Measurements from ENCODE around the gene C5orf15.

The C5orf15 gene

DNA sequence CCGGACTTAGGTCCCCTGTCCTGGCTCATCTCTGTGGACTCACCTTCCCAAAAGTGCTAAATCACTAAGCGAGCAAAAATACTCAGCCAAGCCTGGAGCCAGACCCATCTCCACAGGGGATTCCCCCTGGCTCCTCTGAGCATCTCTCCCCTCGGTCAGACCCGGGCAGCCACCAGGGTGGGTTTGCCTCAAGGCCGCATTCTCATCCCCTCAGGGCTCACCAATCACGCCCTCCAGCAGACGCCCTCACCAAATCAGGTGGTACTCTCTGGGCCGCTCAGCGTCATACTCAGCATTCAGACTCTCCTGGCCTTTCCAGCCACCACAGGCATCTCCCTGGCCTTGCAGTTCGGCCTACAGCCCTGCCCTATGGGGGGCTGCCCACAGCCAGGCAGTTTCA lies 49.7 kb downstream of the C5orf15 start:
- TF ChIP-seq YY1 (IDR thresholded peaks at IDR 0.05; ENCODE audit: low read depth) = no peak
- TF ChIP-seq, protein P1, sequence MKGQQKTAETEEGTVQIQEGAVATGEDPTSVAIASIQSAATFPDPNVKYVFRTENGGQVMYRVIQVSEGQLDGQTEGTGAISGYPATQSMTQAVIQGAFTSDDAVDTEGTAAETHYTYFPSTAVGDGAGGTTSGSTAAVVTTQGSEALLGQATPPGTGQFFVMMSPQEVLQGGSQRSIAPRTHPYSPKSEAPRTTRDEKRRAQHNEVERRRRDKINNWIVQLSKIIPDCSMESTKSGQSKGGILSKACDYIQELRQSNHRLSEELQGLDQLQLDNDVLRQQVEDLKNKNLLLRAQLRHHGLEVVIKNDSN (IDR thresholded peaks at IDR 0.05) = no peak
- TF ChIP-seq, protein P2, sequence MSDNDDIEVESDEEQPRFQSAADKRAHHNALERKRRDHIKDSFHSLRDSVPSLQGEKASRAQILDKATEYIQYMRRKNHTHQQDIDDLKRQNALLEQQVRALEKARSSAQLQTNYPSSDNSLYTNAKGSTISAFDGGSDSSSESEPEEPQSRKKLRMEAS (IDR thresholded peaks at IDR 0.05) = no peak
- no peak for TF ChIP-seq TAF1 (IDR thresholded peaks at IDR 0.05; ENCODE audit: low read depth)
- TF ChIP-seq ZBTB7A (IDR thresholded peaks at IDR 0.05; ENCODE audit: low read depth) = no peak
- TF ChIP-seq, protein P3, sequence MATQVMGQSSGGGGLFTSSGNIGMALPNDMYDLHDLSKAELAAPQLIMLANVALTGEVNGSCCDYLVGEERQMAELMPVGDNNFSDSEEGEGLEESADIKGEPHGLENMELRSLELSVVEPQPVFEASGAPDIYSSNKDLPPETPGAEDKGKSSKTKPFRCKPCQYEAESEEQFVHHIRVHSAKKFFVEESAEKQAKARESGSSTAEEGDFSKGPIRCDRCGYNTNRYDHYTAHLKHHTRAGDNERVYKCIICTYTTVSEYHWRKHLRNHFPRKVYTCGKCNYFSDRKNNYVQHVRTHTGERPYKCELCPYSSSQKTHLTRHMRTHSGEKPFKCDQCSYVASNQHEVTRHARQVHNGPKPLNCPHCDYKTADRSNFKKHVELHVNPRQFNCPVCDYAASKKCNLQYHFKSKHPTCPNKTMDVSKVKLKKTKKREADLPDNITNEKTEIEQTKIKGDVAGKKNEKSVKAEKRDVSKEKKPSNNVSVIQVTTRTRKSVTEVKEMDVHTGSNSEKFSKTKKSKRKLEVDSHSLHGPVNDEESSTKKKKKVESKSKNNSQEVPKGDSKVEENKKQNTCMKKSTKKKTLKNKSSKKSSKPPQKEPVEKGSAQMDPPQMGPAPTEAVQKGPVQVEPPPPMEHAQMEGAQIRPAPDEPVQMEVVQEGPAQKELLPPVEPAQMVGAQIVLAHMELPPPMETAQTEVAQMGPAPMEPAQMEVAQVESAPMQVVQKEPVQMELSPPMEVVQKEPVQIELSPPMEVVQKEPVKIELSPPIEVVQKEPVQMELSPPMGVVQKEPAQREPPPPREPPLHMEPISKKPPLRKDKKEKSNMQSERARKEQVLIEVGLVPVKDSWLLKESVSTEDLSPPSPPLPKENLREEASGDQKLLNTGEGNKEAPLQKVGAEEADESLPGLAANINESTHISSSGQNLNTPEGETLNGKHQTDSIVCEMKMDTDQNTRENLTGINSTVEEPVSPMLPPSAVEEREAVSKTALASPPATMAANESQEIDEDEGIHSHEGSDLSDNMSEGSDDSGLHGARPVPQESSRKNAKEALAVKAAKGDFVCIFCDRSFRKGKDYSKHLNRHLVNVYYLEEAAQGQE (IDR thresholded peaks at IDR 0.05; ENCODE audit: low read depth) = no peak
- TF ChIP-seq EGR1 (IDR thresholded peaks at IDR 0.05) = no peak
- TF ChIP-seq TEAD4 (IDR thresholded peaks at IDR 0.05) = no peak
- TF ChIP-seq TCF12 (IDR thresholded peaks at IDR 0.05; ENCODE audit: low read depth) = no peak
- no peak for TF ChIP-seq CREB1 (IDR thresholded peaks at IDR 0.05; ENCODE audit: low read depth)
- TF ChIP-seq FOXM1 (IDR thresholded peaks at IDR 0.05; ENCODE audit: borderline replicate concordance, low read depth) = no peak
- TF ChIP-seq NFIC (IDR thresholded peaks at IDR 0.05) = no peak
- TF ChIP-seq CEBPB (IDR thresholded peaks at IDR 0.05) = no peak
- TF ChIP-seq RAD21 (IDR thresholded peaks at IDR 0.05; ENCODE audit: low read depth) = no peak
- no peak for TF ChIP-seq EP300 (IDR thresholded peaks at IDR 0.05; ENCODE audit: borderline replicate concordance)

DNA sequence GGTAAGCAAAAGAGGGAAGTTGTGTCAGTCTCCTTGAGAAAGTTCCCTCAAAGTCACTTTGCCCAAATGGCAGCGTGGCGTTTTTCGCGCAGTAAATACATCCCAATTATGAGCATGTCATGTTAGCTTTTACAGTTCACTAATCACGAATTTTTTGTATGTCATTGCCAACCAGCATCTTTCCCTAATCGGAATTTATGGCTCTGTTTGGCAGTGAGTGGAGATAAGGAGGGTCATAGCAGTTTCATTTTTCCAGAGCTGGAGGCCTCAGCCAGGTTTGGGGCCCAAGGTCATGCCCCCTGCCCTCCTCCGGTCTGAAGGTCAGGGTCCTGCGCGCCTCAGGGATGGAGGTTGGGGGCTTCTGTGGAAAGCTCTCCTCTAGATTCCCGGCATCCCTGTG lies 50.1 kb downstream of the C5orf15 start:
- TF ChIP-seq, protein P1 (IDR thresholded peaks at IDR 0.05) = no peak
- TF ChIP-seq NFIC (IDR thresholded peaks at IDR 0.05) (no peak), YY1 (IDR thresholded peaks at IDR 0.05; ENCODE audit: low read depth) (no peak), CEBPB (IDR thresholded peaks at IDR 0.05) (no peak), TEAD4 (IDR thresholded peaks at IDR 0.05) (no peak), EGR1 (IDR thresholded peaks at IDR 0.05) (no peak), RAD21 (IDR thresholded peaks at IDR 0.05; ENCODE audit: low read depth) (no peak), CREB1 (IDR thresholded peaks at IDR 0.05; ENCODE audit: low read depth) (no peak), EP300 (IDR thresholded peaks at IDR 0.05; ENCODE audit: borderline replicate concordance) (no peak), FOXM1 (IDR thresholded peaks at IDR 0.05; ENCODE audit: borderline replicate concordance, low read depth) (no peak)
- TF ChIP-seq, protein P3 (IDR thresholded peaks at IDR 0.05; ENCODE audit: low read depth) = no peak
- TF ChIP-seq, protein P2 (IDR thresholded peaks at IDR 0.05) = no peak

DNA sequence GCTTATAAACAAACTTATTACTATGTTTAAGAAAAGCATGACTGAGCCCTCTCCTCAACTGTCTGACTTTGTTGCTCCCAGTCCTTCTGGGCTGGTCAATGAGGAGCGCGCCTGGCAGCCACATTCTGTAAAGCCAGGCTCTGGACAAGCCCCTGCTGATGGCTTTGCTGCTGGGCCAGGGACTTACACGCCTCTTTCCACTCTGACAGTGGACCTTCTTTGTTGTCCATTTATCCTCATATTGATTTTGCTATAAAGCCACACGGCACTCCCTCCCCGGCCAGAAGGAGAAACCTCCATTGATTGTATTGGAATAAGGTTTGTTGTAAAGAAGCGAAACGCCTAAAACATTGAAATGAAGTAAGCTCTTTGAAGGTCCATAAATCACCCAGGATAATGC lies 50.6 kb downstream of the C5orf15 start:
- TF ChIP-seq EP300 (IDR thresholded peaks at IDR 0.05; ENCODE audit: borderline replicate concordance) = no peak
- no peak for TF ChIP-seq TAF1 (IDR thresholded peaks at IDR 0.05; ENCODE audit: low read depth)
- no peak for TF ChIP-seq YY1 (IDR thresholded peaks at IDR 0.05; ENCODE audit: low read depth)
- TF ChIP-seq, protein P1 (IDR thresholded peaks at IDR 0.05) = no peak
- TF ChIP-seq TEAD4 (IDR thresholded peaks at IDR 0.05) = no peak
- no peak for TF ChIP-seq FOXM1 (IDR thresholded peaks at IDR 0.05; ENCODE audit: borderline replicate concordance, low read depth)
- TF ChIP-seq ZBTB7A (IDR thresholded peaks at IDR 0.05; ENCODE audit: low read depth) = no peak
- TF ChIP-seq NFIC (IDR thresholded peaks at IDR 0.05) = no peak
- TF ChIP-seq, protein P2 (IDR thresholded peaks at IDR 0.05) = no peak
- no peak for TF ChIP-seq CEBPB (IDR thresholded peaks at IDR 0.05)
- TF ChIP-seq RAD21 (IDR thresholded peaks at IDR 0.05; ENCODE audit: low read depth) = no peak
- no peak for TF ChIP-seq EGR1 (IDR thresholded peaks at IDR 0.05)
- TF ChIP-seq, protein P3 (IDR thresholded peaks at IDR 0.05; ENCODE audit: low read depth) = no peak
- no peak for TF ChIP-seq CREB1 (IDR thresholded peaks at IDR 0.05; ENCODE audit: low read depth)
- TF ChIP-seq TCF12 (IDR thresholded peaks at IDR 0.05; ENCODE audit: low read depth) = no peak

DNA sequence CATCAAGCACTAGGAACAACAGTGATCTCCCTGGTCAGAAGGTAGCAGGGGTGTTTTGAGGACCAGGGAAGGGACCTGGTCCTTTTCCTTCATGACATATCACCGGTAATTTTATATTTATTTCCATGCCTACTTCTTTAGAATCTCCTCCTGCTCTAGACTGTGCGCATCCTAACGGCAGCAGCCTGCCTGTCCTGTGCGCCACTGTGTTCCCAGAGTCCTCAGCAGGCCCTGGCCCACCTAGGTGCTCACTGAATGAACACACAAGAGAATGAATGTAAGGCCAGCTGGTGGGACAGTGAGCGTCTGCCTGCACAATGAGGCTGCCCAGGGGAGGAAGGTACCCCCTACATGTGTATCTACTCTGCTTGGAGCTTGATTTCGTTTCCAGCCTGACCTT lies 51.5 kb downstream of the C5orf15 start:
- TF ChIP-seq EP300 (IDR thresholded peaks at IDR 0.05; ENCODE audit: borderline replicate concordance) (no peak), RAD21 (IDR thresholded peaks at IDR 0.05; ENCODE audit: low read depth) (no peak), TCF12 (IDR thresholded peaks at IDR 0.05; ENCODE audit: low read depth) (no peak), EGR1 (IDR thresholded peaks at IDR 0.05) (no peak), FOXM1 (IDR thresholded peaks at IDR 0.05; ENCODE audit: borderline replicate concordance, low read depth) (no peak), TAF1 (IDR thresholded peaks at IDR 0.05; ENCODE audit: low read depth) (no peak), ZBTB7A (IDR thresholded peaks at IDR 0.05; ENCODE audit: low read depth) (no peak), CREB1 (IDR thresholded peaks at IDR 0.05; ENCODE audit: low read depth) (no peak), YY1 (IDR thresholded peaks at IDR 0.05; ENCODE audit: low read depth) (no peak), TEAD4 (IDR thresholded peaks at IDR 0.05) (no peak), NFIC (IDR thresholded peaks at IDR 0.05) (no peak)
- TF ChIP-seq, protein P2 (IDR thresholded peaks at IDR 0.05) = no peak
- TF ChIP-seq, protein P1 (IDR thresholded peaks at IDR 0.05) = no peak
